NCI-H82 treated with DMSO at 0.1 percent for 48 hours (cell line): ENCODE measurements around the gene ENPP7.
A peak's percentile ranks its signal among the peaks of the same experiment; 100 is the strongest.
"Not testable (repeated sequence)": the region's sequence is repeated elsewhere in the genome, so short reads cannot be mapped to it uniquely, and the experiment has no call there.

ENCODE experiments used
- DNase-seq: peaks from one replicate; lab custom pipeline; 2025; ENCODE audit not compliant: unreplicated experiment; lab: John Stamatoyannopoulos, UW

ENPP7 gene

DNA sequence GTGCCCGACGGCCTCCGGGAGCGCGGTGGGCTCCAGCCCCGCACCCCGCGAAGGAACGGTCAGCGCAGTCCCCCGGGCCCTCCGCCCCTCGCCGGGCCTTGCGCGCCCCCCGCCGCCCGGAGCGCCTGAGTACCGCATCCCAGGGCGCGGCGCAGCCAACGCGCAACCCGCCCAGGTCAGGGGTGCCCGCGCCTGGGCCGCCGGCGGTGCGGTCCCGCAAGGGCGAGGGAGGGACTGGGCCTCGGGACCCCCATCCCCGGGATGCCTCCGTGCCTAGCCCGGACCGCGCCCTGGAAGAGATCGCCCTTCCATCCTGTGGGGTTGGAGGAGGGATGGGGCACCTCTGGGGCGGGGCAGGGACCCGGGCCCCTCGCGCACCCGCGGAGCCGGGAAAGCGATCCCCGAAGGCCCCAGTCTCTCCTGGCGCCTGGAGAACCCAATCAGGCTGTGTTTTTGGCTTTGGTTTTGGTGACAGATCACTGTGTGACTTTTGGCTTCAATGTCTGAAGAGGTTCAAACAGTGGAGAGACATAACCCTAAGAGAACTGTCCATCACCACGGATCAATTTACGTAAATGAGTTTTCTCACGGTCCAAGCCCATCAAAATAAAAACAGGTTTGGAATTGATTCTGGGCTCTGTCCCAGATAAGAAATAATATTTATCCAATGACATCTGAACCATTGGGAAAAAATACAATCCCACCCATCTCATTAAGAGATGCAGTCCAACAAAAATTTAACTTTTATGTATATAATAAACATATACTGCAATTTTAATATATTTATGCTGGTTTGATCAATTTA is 17.8 kb downstream of the ENPP7 start:
- no peak for DNase-seq

DNA sequence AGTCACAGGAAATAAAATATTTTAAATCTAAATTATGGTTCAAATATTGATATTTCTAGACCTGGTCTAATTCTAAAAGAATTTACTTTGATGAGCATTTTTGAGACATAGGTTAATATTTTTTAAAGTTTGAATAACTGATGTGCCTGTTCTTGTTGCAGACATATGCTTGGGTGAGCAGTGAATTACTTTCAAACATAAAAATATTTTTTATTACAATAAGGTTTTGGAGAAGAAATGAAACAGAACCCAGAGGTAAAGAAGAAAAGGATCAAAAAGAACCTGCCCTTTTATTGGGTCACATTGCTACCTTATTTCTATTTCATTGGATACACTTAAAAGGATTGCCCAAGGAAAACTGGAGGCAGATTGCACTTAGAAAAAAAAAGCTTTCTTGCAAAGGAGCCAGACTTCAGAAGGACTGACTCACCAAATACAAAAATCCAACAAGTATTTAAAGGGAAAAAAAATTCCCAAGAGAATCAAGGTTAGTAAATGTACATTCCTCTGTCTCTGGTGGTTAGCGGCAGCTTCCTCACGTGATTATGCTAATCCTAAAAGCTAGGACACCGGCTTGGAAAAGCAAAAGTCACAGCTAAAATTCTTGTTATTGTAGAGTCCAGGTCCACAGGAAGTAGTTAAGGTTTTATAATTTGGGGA is 18.5 kb downstream of the ENPP7 start:
- DNase-seq = peak; percentile 5

DNA sequence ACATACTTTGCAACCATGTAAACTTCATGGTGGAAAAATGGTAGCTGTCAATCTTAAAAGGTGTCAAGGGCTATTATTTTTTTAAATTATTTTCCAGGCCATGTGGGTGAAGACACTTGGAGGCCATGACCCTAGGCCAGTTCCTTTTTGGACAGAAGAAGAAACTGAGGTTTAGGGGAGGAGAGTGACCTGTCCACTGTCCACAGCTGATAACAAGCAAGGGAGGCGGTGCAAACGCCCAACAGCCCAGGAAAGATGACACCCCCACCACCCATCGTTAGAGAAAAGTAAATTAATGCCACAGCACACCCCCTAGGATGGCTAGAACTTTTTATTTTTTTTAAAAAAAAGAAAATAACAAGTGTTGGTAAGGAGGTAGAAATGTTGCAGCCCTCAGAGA is 19.2 kb downstream of the ENPP7 start:
- DNase-seq = no peak

DNA sequence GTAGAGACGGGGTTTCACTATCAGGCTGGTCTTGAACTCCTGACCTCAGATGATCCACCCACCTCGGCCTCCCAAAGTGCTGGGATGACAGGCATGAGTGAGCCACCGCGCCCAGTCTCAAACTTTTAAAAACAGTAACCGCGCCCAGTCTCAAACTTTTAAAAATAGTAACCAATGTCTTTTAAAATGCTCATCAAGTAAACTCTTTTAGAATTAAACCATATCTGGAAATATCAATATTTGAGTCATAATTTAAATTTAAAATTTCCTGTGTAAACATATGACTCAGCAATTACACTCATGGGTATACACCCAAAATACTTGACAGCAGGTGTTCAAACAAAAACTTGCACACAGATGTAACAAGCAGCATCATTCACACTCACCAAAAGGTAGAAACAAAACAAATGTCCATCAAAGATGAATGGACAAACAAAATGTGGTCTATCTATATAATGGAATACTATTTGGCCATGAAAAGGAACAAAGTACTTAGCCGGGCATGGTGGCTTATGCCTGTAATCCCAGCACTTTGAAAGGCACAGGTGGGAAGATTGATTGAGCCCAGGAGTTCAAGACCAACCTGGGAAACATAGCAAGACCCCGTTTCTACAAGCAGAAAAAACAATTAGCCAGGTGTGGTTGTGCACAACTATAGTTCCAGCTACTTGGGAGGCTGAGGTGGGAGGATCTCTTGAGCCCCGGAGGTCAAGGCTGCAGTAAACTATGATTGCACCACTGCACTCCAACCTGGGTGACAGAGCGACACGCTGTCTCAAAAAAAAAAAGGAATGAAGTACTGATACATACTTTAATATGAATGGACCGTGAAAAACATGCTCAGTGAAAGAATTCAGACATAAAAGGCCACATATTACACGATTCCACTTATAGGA is 20.2 kb downstream of the ENPP7 start:
- DNase-seq = no peak

DNA sequence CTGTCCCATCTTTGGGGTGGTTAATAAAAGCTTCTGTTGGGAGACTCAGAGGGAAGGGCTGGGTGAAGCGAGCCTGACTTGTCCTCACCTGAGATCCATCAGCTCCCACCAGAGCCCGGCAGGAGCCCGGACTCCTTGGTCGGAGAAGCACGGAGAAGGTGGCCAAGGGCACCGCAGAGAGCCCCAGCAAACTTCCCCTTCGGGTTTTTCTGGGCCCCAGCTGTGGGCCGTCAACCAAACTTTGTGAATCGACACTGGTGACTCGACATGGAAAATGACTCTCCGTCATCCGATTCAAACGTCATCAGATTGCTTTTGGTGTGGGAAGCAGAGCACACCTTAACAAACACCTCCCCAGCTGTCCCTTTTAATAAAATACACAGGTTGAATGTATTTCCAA is 21.4 kb downstream of the ENPP7 start:
- no peak for DNase-seq

DNA sequence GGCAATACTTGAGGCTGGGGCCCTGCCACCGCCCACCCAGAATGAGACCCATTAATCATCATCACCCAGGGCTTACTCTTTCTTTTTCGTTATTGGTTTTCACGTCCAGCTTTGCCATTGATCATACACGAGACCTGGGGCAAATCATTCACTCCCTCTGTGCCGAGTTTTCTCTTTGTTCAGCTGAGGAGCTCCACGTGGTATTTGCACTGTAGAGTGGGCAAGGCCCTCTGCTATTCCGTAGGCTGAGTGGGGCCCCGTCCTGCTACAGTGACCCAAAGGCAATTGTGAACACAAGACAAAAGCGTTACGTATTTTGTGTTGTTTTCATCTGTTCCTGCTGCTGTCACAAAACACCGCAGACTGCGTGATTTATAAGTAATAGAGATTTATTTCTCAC is 23.6 kb downstream of the ENPP7 start:
- DNase-seq = no peak

DNA sequence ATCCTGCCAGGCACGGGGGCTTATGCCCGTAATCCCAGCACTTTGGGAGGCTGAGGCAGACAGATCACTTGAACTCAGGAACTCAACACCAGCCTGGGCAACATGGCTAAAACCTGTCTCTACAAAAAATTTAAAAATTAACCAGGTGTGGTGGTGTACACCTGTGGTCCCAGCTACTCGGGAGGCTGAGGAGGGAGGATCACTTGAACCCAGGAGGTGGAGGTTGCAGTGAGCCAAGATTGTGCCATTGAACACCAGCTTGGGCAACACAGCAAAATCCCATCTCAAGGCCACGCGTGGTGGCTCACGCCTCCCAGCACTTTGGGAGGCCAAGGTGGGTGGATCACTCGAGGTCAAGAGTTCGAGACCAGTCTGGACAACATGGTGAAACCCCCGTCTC is 24.2 kb downstream of the ENPP7 start:
- not testable (repeated sequence) for DNase-seq

DNA sequence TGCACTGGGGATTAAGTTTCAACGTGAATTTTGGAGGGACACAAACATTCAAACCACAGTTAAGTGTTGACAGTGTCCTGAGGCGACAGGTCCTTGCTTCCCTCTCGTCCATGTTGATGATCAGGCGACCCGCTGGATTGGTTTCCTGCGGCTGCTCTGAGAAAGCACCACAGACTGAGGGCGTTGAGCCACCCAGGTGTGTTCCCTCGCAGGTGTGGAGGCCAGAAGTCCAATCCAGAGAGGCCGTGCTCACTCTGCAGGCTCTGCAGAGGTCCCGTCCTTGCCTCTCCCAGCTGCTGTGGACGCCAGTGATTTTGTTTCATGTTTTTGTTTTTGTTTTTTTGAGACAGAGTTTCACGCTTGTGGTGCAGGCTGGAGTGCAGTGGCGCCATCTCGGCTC is 24.8 kb downstream of the ENPP7 start:
- no peak for DNase-seq

DNA sequence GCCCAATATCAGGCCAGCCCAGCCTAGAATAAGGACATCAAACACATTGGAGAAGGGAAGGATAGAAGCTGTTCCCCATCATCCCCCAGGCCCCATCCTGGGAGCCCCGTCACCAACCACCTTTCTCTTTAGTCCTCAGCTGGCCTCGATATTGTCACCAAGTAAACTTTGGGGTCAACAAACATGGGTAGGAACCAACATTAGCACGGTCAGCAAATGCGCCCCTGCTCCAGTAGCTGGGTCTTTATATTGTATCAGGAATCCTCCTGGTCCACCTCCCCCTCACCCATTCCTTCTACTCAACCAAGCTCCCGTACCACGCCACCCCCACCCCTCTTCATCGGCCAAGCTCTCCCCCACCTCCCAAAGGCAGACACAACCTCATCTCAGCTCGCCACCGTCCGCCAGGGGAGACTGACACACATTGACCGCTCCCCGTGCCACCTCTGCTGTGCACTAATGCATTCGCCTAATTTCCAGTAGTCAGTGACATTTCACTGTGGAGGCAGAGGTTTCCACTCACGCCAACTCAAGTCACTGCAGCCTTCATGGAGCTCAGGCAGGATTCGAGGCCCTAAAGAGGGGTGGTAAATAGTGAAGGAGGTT is 26.5 kb downstream of the ENPP7 start:
- no peak for DNase-seq

DNA sequence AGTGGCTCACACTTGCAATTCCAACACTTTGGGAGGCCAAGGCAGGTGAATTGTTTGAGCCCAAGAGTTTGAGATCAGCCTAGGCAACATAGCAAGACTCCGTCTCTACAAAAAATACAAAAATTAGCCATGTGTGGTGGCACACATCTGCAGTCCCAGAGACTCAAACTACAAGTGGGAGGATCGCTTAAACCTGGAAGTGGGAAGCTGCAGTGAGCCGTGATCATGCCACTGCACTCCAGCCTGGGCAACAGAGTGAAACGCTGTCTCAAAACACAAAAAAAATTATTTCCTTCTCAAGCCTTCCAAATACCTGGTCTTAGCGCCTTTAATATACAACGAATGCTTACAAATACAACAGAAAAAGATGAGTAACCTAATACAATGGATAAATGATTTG is 27.5 kb downstream of the ENPP7 start:
- DNase-seq = no peak

DNA sequence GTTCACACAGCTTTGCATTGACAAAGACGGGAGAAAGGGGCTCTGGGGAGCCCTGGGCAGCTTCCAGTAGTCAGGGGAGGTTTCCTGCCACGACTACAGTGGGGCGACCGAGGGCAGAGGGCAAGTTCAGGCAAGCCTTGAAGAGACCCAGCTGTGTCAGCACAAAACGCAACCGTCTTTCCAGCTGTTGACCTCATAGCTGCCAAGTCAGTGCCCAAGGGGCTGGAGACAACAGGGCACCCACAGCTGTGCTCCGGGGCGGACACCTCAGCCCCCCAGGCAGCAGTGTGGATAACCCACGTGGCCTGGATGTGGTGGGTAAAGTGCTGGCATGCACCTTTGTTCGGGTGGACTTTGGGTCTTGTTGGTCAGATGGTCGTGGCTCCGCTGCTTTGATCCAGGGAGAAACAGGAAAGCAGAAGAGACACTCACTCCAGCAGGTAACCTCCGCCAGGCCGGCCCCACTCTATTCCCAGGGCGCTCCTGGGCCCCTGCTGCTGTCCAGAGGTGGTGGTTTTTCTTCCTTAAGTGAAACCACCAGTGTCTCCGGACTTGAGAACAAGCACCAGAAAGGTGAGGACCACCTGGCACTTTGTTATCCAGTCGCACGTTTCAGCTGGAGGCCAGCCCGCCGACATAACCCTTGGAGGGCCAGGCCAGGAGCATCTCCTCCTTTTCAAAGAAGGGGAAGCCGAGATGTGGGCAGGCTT is 29.6 kb downstream of the ENPP7 start:
- no peak for DNase-seq

DNA sequence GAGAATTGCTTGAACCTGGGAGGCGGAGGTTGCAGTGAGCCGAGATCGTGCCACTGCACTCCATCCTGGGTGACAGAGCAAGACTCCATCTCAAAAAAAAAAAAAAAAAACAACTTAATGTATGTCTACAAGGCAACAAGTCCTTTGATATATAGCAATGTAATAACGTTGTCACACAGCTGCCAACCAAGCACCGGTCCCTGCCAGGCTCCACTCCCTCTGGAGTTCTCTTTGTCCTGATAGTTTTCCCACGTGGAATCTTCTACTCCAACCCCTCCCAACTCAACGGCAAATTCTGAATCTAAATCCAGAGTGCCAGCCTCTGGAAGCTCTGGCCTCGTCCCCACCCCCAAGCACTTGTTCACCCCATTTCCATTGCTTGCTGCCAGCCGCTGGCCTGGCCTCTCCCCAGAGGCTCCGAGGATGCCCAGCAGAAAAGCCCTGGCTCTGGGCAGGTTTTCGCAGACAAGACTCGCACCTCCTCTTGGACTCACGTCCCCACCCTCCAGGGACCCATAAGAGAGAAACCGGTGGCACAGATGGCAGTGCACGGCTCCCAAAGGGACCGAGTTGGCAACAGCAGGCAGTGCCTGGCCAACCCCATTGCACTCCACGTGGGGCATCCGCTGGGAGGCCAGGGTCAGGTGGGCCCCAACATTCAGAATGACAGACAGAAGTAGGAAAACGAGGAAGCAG is 31.3 kb downstream of the ENPP7 start:
- no peak for DNase-seq

DNA sequence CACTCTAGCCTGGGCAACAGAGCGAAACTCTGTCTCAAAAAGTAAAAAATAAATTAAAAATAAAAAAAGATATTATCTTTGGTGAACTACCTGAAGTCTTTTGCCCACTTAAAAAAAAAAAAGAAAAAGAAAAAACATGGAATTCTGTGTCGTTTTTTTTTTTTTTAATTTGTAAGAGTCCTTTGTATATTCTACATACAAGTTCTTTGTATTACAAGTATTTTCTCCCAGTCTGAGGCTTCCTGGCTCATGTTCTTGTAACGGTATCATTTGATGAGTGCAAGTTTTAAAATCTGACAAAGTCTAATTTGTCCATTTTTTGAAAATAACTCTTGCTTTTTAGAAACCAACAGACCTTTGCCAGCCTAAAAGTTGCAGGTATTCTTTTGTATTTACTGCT is 35.0 kb downstream of the ENPP7 start:
- no peak for DNase-seq

DNA sequence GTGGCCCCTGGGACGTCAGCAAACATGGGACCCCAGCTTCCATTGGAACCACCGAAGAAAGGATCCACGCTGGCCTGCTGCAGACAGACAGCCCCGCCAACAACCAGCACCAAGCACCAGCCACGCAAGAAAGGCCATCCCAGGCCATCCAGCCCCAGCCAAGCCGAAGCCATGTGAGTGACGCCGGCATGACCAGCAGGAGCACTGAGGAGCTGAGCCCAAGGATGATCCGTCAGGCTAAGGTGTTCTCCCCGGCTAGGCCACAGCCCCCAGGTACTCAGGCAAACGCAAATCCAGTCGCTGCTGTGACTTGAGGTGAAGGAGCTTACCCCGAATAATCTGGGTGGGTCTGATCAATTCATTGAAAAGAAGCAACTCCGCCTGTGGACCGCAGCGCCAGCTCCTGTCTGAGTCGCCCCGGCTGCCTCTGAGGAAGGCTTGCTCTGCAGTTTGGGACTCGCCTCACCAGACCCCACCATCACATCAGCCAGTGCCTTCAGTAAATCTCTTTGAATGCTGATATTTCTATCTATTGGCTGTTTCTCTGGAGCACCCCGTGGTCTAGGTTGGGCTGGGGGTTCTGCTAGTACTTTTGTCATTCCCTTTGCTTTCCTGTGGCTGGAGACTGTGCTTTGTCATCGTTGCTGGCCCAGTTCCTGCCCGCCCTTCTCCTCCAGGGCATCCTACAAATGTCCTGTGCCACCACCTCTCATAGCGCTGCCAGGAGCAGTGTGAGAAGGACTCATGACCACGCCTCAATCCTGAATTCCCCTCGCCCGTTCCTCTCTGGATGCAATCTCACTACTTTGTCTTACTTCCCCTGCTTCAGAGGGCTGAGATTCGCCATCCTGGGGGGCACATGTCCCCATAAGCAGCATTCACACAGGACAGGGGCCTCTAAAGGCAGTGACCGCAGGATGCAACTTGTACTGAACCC is 39.1 kb downstream of the ENPP7 start:
- DNase-seq = no peak

DNA sequence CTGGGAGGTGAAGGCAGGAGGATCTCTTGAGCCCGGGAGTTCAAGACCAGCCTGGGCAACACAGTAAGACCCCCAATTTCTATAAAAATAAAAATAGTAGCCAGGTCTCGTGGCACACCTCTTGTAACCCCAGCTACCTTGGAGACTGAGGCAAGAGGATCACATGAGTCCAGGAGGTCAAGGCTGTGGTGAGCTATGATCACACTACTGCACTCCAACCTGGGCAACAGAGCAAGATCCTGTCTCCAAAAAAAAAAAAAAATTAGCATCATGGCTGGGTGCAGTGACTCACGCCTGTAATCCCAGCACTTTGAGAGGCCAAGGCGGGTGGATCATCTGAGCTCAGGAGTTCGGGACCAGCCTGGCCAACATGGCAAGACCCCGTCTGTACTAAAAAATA is 40.5 kb downstream of the ENPP7 start:
- no peak for DNase-seq

DNA sequence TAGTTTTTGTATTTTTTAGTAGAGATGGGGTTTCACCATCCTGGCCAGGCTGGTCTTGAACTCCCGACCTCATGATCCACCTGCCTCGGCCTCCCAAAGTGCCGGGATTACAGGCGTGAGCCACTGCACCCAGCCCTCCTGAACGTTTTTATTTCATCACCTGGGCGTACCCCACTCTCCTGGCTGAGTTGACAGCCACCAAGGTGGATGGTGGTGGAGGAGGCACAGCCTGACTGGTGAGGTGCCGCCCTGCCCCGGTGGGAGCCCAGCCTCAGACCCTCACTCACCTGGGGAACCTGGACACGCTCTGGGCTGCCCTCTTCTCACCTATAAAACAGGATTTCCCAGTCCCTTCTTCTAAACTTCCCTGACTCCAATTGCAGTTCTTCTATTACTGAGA is 42.0 kb downstream of the ENPP7 start:
- not testable (repeated sequence) for DNase-seq

DNA sequence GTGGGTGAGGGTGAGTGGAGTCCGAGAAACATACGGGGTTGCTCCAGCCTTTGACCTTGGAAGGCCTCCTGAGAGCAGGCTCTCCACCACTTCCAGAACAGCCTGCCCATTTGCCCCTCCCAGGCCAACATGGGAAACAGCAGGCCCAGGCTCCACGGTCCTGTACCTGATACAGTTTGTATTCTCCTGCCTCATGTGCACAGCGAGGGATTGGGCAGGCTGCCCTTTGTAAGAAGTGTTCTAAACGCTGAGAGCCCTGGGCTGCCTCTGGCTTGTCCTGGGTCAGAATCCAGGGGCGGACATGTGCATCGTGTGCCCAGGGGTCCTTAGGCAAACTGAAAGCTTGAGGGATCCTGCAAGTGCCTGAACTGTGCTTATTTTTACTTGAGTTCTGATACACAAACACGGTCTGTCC is 43.8 kb downstream of the ENPP7 start:
- DNase-seq = no peak

DNA sequence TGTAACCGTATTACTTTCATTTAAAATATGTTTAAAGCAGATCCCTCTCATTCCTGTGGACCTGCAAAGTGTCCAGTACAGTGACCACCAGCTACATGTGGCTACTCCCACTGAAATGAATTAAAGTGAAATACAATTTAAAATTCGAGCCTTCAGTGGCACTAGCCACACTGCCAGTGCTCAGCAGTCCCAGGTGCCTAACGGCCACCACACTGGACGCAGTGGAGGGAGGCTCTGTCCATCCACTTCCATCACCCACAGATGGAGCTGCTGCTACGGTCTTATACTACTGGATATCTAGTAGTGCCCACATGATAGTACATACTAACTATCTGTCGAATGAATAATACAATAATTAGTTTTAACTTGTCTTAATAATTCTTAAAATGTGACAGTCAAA is 44.9 kb downstream of the ENPP7 start:
- DNase-seq = no peak
